ENCODE data around the gene ANKRD23.

Gene ANKRD23

DNA sequence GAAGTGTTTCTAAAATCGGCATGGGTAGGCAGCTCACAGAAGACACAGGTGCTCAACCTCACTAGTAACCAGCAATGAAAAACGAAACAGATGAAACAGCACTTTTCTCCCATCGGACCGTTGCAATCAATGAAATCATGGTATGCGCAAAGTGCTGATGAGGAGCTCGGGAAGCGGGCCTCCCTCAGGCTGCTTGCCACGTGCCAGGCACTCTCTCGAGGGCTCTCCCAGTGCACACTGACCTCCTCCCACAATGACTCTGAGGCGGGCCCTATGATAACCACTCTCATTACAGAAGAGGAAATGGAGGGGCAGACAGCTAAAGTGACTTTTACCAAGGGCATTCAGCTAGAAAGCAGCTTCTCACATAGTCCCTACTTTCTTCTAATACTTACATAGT lies 3.8 kb upstream of the ANKRD23 start:
- no peak for DNase-seq

DNA sequence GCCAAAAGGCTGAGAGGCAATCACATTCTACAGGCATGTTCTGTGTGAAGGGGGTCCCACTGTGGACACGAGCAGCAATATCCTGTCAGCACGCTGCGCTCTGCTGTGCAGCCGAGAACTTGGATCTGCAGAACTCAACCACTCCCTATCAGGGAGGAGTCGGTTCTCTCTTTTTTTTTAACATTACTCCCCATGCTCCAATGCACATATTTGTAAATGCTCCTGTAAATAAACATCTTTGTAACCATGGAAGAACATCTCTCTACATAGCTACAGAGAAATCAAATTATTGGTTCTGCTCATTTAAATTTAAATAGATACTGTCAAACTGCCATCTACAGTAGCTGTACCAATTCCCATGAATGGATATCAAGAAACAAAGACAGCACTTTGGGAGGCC lies 3.0 kb upstream of the ANKRD23 start:
- DNase-seq: no peak
- in situ Hi-C loops (cut with HindIII; ENCODE audit: low pct_ligation_motif_present, low pct_unique_long_range_greater_than_20kb, low sequenced_read_pairs): no loop called here

More for the DNA sequence above, 3.8 kb upstream of the ANKRD23 start:
- in situ Hi-C loops (cut with HindIII; ENCODE audit: low pct_ligation_motif_present, low pct_unique_long_range_greater_than_20kb, low sequenced_read_pairs): no loop called here

DNA sequence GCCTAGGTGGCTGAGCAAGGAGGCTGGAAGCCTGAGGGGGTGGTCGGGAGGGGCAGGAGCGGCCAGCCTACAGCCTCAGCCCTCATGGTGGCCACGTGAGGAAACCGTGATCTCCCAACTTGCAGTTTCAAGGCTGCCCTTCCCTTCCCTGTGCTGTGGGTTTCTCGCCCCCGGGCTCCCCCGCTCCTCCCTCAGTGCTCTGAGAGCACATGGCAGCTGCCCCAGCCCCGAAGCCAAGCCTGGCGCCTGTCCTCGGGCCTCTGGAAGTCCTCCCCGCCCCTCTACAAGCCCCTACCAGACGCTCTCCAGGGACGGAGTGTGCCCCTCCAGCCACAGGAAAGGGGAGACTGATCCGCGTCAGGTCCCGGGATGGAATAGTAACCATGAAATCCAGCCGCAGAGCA lies 586 bp upstream of the ANKRD23 start:
- DNase-seq: no peak
- in situ Hi-C loops (cut with HindIII; ENCODE audit: low pct_ligation_motif_present, low pct_unique_long_range_greater_than_20kb, low sequenced_read_pairs): no loop called here

DNA sequence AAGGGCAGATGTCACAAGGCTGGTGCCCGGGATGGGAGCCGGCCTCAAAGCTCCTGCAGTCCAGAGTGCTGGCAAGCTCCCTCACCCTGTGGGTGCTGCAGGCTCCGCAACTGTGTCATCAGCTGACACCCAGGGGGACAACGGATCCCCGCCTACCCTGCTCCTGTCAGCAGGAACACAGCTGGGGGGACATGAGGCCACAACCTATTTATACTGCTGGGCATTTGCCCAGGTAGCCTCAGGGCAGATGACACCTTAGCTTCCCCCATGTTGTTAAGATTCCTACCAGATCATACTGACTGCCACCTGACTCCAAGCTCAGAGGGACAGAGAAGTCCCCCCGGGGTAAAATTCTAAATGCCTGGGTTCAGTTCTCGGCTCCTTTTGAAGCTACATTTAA lies 1.2 kb downstream of the ANKRD23 start:
- no peak for DNase-seq
- in situ Hi-C loops (cut with HindIII; ENCODE audit: low pct_ligation_motif_present, low pct_unique_long_range_greater_than_20kb, low sequenced_read_pairs): no loop called here

DNA sequence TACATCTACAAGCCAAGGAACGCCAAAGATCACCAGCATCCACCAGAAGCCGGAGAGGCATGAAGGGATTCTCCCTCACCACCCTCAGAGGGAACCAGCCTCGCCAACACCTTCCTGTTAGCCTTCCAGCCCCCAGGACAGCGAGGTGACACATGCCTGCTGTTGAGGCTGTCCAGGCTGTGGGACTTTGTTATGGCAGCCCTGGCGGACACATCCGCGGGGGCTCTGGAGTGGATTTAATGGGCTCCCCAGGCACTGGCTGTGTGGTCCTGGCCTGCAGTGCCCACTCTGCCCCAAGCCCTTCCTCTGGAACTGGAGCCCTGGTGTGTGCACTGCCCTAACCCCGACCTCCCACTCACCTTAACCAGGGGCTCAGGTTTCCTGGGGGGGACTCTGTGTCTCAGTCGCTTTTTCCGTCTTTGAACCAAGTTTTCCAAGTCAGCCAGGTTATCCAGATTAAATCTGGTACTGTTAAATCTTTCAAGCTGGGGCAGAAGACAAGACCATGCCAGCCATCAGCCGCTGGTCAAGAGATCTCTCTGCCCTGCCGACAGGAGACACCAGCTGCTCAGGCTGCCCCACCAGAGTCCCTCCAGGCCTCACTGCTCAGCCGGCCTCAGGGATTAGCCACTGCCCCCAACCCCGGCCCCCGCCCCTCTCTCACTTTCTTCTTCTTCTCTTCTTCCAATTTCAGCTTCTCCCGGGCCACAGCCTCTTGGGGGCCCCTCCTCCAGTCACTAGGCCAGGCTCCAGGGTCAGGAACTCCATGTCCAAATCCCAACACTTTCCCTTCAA lies 1.9 kb downstream of the ANKRD23 start:
- no peak for DNase-seq
- in situ Hi-C loops (cut with HindIII; ENCODE audit: low pct_ligation_motif_present, low pct_unique_long_range_greater_than_20kb, low sequenced_read_pairs): no loop called here

DNA sequence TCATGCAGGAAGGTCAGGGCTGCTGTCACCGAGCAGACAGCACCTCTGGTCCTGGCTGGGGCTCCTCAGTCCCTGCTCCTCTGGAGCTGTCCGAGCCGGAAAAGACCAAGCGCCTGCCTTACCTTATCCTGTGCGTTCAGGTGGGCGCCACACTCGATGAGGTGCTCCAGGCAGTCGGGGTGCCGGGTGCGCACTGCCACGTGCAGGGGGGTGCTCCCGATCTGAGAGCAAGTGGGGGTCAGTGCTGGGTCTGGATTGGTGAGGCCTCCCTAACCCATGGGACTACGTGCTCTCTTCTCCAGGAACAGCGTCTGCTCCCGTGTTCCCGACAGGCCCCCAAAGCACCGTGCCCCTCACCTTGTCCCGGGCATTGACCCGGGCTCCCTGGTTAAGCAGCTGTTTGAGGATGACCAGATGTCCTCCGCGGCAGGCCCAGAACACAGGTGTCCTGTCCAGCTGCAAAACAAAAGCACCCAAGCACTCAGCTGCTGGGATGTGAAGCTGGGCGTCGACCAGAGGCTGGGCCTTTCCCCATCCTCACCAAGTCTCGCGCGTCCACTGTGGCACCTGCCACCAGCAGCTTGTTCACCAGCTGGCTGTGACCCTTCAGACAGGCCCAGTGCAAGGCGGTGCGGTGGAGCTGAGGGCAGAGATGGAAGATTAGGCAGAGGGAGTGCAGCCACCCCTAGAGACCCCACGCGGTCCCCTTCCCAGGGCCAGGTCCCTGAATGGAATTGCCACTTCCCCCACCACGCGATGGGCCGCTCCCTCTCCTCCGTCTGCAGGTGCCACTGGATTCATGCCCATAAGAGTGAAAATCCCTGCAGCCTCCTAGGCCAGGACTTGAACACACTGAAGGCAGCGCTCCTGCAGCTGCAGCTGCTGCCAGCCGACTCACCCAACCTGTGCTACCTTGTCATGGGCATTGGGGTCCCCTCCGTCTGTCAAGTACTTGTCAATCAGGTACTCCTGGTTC lies 3.7 kb downstream of the ANKRD23 start:
- DNase-seq: no peak
- in situ Hi-C loops (cut with HindIII; ENCODE audit: low pct_ligation_motif_present, low pct_unique_long_range_greater_than_20kb, low sequenced_read_pairs): no loop called here

DNA sequence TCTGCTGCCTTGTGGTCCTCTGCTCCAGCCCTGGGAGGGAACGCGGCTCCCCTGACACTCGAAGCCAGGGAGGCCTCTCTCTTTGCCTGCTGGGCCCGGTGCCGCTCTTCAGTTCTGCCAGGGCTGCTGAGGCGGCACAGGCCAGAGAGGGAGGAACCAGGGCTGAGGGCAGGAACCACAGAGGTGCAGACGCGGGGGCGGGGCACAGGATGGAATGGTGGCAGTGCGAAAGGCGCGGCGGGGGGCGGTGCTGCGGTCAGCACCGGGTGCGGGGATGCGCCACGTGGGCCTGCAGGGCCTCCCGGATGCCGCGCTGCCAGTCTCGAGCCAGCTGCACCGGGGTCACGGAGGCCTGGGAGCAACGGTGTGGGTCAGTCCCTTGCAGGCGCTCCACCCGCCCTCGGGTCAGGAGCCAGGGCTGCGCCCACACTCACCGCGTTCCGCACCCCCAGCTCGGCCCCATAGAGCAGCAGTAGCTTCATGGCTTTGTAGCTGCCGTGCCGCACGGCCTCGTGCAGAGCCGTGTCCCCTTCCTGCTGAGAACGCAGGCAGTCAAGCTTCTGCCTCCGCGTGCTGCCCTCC lies 4.4 kb downstream of the ANKRD23 start:
- DNase-seq: no peak
- in situ Hi-C loops (cut with HindIII; ENCODE audit: low pct_ligation_motif_present, low pct_unique_long_range_greater_than_20kb, low sequenced_read_pairs): no loop called here

DNA sequence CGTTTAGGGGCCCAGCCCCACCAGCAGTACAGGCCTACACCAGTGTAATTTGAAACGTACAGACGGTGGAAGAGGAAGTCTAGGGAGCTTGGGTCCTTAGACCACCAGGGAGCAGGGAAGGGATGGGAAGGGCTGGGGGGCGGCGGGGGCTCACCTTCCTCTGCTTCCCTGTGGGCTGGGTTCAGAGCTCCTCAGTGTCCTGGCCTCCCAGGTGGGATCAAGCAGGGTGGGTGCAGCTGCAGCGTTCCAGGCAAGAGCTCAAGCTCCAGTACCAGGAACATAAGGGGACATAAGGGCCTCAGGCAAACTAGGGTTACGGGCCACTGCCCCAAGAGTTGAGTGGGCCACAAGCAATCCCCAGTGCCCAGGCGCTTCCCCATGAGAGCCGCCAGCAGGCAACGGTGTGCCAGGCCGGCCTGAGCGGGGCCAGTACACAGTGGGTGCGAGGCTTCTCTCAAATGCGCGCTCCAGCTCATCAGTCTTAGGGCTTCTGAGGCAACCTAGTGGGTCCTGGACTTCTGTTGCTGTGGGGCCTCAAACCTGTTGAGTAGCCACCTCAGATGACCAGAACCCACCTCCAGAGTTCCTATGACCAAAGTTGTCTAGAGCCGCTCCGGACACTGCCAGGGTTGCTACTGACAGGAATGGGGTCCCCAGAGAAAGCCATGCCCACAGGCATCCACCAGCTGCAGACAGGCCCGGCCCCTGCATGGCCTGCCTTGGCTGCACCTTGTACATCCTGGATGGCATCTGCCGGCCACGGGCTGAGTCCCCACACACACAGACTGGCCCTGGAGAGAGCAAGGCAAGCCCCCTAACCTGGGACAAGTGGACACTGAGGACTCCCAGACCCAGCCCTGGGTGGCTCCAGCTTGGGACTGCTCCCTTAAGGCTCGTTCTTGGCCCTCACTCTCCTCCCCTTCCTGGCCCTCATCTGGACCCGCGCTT lies 5.2 kb downstream of the ANKRD23 start:
- in situ Hi-C loops (cut with HindIII; ENCODE audit: low pct_ligation_motif_present, low pct_unique_long_range_greater_than_20kb, low sequenced_read_pairs): no loop called here
- no peak for DNase-seq

DNA sequence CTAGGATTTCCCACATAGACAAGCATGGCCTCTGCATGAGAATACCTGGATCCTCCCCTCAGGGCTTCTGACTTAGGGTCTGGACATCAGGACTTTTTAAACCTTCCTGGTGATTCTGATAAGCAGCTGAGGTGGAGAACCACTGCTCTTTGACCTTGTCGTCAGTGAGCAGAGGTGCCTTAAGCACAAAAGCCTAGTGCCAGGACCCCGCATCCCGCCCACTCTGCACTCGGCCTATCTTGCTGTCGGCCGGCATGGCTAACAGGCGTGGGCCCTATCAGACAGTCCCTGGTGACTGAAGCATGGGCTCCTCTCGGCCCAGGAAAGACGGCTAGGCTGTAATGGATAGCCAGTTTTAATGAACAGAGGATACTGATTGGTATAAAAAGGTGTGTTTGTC lies 6.2 kb downstream of the ANKRD23 start:
- no peak for DNase-seq
- in situ Hi-C loops (cut with HindIII; ENCODE audit: low pct_ligation_motif_present, low pct_unique_long_range_greater_than_20kb, low sequenced_read_pairs): no loop called here

DNA sequence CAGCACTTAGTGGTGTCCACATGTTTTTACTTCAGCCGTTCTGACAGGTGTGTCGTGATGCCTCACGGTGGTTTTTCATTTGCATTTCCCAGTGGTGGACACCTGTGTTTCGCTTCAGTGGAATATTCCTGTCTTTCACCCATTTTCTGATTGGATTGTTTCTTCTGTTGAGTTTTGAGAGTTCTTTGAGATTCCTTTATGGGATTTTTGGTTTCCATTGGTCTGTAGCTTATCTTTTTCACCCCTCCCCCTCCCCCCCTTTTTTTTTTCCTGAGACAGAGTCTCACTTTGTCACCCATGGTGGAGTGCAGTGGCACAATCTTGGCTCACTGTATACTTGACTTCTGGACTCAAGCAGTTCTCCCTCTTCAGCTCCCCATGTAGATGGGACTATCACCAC lies 8.0 kb downstream of the ANKRD23 start:
- in situ Hi-C loops (cut with HindIII; ENCODE audit: low pct_ligation_motif_present, low pct_unique_long_range_greater_than_20kb, low sequenced_read_pairs): no loop called here
- DNase-seq: no peak

DNA sequence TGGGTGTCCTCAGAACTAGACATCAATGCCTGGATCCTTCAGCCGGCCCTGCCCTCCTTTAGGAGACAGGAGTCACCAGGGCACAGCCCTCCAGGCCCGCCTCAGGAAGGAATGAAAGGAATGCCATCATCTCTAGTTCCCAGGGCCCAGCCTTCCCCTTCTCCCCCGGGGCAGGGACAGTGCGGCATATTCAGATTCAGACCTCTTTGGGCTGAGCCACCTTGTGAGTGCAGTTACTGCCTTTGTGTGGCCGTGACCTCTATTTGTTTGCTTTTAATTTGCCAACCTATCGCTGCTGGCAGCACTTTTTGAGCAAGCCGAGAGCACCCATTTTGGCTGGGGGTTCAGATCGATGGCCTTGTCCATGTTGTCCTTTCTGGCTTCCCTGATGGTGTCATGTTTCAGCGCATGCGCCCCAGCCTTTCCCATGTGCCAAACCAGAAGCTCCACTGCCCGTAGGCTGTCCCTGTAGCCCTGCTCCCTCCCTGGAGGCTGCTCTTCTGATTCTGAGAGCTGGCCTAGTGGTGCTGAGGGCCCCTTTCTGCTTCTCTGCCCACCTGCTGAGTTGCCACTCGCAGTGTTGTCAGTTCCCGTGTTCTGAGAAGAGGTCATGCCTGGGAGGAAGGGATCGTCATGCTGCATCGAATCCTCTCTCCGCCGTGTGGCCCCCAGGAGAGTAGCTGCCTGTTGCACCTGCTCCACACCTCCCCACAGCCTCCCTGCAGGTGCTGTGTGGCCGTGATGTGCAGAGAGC lies 10.9 kb downstream of the ANKRD23 start:
- in situ Hi-C loops (cut with HindIII; ENCODE audit: low pct_ligation_motif_present, low pct_unique_long_range_greater_than_20kb, low sequenced_read_pairs): no loop called here
- peak; percentile 20 for DNase-seq

DNA sequence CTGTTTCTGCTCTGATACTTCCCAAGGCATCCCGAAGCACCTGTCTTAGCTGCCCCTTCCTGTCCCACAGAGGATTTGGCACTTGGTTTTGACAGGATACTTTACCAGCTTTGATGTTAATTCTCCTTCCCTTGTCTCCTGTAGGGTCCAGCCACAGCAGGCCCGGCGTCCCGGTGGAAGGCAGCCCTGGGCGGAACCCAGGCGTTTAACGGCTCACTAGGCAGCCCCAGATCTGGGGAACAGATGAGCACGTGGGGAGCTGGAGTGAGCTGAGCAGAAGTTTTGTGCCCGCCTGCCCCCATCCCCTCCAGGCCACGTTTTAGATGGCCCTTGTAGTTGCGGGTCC lies 11.4 kb downstream of the ANKRD23 start:
- DNase-seq: no peak
- in situ Hi-C loops (cut with HindIII; ENCODE audit: low pct_ligation_motif_present, low pct_unique_long_range_greater_than_20kb, low sequenced_read_pairs): no loop called here

DNA sequence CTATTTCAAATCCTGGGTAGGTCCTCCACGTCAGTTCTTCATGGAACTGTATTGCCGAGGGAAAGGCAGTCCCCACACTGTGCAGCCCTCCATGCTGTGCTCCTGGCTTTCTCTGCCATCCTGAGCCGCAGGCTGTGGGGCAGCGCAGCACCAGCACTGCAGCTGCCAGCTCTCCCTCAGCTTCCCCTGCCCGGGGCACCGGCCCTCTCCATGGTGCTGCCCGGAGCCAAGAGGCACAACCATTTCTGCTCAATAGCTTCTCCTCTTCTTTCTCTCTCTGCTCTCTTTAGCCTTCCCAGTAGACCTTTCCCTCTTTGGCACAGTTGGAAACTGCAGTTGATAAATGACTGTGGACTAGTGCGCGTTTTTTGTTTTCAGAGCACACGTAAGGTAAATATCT lies 12.1 kb downstream of the ANKRD23 start:
- no peak for DNase-seq
- in situ Hi-C loops (cut with HindIII; ENCODE audit: low pct_ligation_motif_present, low pct_unique_long_range_greater_than_20kb, low sequenced_read_pairs): no loop called here

DNA sequence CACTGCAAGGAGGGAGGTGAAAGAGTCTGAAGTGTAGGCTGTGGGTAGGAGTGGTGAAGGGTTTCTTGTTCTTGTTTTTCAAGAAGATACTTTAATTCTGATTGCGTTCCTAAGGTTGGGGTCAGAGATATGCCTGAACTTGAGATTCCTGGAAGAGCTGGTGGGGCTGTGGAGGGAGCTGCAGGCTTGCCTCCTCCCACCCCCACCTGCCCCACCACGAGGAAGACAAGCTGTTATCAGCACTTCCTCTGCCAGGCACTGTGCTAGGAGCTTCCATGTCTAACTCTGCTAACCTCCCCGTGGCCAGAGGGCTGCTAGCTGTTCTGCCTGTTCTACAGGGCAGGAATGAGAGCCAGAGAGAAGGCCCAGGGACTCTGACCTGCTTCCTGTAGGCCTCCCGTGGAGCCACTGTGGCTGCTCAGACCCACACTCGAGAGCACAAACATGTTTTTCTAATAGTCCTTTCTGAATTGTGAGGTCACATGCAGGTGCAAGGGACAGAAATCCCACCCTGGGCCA lies 13.7 kb downstream of the ANKRD23 start:
- in situ Hi-C loops (cut with HindIII; ENCODE audit: low pct_ligation_motif_present, low pct_unique_long_range_greater_than_20kb, low sequenced_read_pairs): no loop called here
- no peak for DNase-seq

DNA sequence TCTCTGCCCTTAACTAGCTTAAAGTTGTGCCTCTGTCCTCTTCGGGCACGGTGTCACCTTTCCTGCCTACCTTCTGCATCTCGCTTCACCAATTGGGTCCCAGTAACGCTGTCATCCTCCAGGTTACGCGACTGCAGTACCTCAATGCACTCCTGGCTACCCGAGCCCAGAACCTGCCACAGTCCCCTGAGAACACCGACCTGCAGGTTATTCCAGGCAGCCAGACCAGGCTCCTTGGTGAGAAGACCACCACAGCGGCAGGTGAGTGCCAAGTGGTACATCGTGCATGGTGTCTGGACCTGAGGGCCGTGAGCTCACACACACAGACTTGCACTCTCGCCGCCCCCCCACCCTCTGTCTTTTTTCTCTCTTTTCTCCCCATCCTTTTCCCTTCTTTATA lies 14.9 kb downstream of the ANKRD23 start:
- in situ Hi-C loops (cut with HindIII; ENCODE audit: low pct_ligation_motif_present, low pct_unique_long_range_greater_than_20kb, low sequenced_read_pairs): no loop called here
- no peak for DNase-seq

DNA sequence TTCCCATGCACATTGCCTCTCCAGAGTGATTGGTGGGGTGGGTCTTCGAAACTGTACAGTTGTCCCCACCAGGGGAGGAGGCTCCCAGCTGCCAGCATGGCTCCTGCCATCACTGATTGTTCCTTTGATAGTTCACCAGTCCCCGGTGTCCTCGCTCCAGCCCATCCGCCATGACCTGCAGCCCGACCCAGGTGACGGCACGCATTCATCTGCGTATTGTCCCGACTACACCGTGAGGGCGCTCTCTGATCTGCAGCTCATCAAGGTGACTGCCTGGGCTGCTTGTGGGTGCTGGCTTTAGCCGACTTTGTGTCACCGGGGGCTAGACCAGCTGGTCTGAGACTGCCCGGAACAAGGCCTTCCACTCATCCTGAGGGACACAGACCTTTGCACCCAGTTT lies 15.4 kb downstream of the ANKRD23 start:
- DNase-seq: no peak
- in situ Hi-C loops (cut with HindIII; ENCODE audit: low pct_ligation_motif_present, low pct_unique_long_range_greater_than_20kb, low sequenced_read_pairs): no loop called here

DNA sequence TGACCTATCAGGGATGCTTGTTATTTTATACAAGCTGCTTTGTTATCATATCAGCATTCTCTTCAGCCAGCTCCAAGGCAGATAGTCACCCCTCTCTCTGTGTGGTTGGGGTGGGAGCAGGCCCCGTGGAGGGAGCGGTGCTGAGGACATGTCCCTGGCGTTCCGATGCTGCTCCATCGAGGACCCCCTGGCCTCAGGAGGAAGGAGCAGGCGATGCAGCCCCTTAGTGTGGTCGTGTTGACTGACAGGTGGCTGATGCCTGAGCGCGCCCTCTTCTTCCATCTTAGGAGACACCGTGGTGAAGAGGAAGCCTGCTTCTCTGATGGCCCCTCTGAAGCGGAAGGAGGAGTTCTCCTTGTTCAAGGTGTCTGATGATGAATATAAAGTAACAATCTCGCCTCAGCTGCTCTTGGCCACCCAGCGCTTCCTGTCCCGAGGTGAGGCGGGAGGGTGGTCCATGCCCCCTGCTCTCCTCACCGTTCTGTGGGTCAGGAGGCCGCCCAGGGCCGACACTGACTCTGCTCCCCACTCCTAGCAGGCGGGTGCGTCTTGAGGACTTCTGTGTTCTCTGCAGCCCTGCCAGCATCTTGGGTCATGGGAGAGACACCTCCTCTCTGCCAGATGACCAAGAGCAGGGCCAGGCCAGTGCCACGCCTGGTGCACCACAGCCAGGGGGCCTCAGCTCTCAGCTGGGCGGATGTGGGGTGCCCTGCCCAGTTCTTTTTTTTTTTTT lies 17.1 kb downstream of the ANKRD23 start:
- in situ Hi-C loops (cut with HindIII; ENCODE audit: low pct_ligation_motif_present, low pct_unique_long_range_greater_than_20kb, low sequenced_read_pairs): no loop called here
- DNase-seq: no peak
